ENCODE results near the gene GNB4.

DNA sequence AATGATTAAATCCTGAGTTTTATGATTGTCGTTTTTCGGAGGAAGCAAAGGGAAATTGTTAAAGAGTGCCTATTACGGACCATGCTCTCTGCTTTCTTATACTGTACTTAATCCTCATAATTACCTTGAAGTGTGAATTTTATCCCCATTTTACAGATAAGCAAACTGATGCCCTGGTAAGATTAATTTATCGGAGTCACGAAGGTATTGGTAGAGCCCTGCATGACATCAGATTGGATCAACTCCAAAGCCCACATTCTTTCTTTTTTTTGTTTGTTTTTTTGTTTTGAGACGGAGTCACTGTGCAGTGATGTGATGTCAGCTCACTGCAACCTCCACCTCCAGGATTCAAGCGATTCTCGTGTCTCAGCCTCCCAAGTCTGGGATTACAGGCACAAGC, 1.6 kb upstream of the GNB4 start:
- no peak for TF ChIP-seq POLR2A (IDR thresholded peaks at IDR 0.05)
- TF ChIP-seq, protein P1, sequence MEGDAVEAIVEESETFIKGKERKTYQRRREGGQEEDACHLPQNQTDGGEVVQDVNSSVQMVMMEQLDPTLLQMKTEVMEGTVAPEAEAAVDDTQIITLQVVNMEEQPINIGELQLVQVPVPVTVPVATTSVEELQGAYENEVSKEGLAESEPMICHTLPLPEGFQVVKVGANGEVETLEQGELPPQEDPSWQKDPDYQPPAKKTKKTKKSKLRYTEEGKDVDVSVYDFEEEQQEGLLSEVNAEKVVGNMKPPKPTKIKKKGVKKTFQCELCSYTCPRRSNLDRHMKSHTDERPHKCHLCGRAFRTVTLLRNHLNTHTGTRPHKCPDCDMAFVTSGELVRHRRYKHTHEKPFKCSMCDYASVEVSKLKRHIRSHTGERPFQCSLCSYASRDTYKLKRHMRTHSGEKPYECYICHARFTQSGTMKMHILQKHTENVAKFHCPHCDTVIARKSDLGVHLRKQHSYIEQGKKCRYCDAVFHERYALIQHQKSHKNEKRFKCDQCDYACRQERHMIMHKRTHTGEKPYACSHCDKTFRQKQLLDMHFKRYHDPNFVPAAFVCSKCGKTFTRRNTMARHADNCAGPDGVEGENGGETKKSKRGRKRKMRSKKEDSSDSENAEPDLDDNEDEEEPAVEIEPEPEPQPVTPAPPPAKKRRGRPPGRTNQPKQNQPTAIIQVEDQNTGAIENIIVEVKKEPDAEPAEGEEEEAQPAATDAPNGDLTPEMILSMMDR (IDR thresholded peaks at IDR 0.05) = no peak
- no peak for TF ChIP-seq EP300 (IDR thresholded peaks at IDR 0.05)
- TF ChIP-seq POLR2AphosphoS5 (IDR thresholded peaks at IDR 0.05) = no peak
